NB4 (cell line): ENCODE data around the gene HDHD2.

Source experiments
- DNase-seq: peaks from one replicate; pipeline ENCODE4 v3.0.0; 2010; ENCODE audit warnings: low read depth
- H3K4me3 ChIP-seq: one replicate; pipeline ENCODE4 v1.5.1; 2011; ENCODE audit warnings: mild to moderate bottlenecking, low read depth, low read length, moderate library complexity
- MYC ChIP-seq: IDR thresholded peaks from 2 replicates; pipeline ENCODE4 v1.6.1; 2011; ENCODE audit warnings: low read depth, low read length
- POLR2A ChIP-seq: IDR thresholded peaks from 2 replicates; pipeline ENCODE4 v1.6.1; 2011; ENCODE audit warnings: mild to moderate bottlenecking; ENCODE audit not compliant: insufficient read length; ENCODE audit errors: extremely low read depth
- TF ChIP-seq, protein P1 (sequence below): IDR thresholded peaks from one replicate; pipeline ENCODE4 v1.5.1; 2012; ENCODE audit warnings: low read depth, low read length
- TF ChIP-seq, protein P2 (sequence below): IDR thresholded peaks from 2 replicates; pipeline ENCODE4 v1.6.1; 2011; ENCODE audit warnings: low read depth, low read length

Gene HDHD2

DNA sequence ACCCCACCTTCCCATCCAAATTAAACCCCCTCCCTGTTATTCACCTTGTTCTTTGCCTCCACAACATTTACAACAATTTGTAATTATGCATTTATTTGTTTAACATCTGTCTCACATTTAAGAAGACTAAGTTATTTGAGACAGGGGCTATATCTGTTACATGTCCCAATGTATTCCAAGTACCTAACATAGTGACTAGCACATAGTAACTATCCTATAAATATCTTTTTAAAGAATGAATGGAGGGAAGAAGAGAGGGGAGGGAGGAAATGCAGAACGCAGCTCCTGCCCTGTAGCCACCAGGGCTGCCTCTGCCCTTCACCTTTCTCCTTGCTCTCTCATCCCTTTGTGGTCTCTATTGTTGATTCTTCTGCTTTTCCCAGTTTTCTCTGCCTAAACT is 40.6 kb downstream of the HDHD2 start:
- DNase-seq, result no peak
- TF ChIP-seq POLR2A, result no peak
- no peak for TF ChIP-seq MYC
- TF ChIP-seq, protein P1, sequence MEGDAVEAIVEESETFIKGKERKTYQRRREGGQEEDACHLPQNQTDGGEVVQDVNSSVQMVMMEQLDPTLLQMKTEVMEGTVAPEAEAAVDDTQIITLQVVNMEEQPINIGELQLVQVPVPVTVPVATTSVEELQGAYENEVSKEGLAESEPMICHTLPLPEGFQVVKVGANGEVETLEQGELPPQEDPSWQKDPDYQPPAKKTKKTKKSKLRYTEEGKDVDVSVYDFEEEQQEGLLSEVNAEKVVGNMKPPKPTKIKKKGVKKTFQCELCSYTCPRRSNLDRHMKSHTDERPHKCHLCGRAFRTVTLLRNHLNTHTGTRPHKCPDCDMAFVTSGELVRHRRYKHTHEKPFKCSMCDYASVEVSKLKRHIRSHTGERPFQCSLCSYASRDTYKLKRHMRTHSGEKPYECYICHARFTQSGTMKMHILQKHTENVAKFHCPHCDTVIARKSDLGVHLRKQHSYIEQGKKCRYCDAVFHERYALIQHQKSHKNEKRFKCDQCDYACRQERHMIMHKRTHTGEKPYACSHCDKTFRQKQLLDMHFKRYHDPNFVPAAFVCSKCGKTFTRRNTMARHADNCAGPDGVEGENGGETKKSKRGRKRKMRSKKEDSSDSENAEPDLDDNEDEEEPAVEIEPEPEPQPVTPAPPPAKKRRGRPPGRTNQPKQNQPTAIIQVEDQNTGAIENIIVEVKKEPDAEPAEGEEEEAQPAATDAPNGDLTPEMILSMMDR, result no peak
- TF ChIP-seq, protein P2, sequence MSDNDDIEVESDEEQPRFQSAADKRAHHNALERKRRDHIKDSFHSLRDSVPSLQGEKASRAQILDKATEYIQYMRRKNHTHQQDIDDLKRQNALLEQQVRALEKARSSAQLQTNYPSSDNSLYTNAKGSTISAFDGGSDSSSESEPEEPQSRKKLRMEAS, result no peak
- H3K4me3 ChIP-seq, result no peak overlapping the region

DNA sequence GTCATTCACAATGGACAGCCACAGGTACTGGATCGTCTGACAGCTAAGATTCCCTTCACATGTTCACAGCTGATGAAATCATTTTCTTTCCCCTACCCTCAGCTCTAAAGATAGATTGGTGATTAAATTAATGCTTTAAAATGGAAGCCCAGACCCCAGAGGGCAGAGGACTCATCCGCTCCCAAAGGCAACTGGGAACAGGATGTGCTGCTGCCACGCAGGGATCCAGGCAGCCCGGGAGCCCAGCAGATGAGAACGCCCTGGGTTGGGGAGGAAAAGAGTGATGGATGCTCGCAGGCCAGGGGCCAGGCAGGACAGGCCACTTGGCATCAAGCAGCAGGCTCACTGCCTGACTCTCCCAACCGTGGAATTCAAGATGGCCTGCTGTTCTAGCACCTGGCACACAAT is 41.3 kb downstream of the HDHD2 start:
- no peak overlapping the region for H3K4me3 ChIP-seq
- TF ChIP-seq POLR2A, result no peak
- TF ChIP-seq, protein P1, result no peak
- TF ChIP-seq, protein P2, result no peak
- no peak for TF ChIP-seq MYC
- no peak for DNase-seq

DNA sequence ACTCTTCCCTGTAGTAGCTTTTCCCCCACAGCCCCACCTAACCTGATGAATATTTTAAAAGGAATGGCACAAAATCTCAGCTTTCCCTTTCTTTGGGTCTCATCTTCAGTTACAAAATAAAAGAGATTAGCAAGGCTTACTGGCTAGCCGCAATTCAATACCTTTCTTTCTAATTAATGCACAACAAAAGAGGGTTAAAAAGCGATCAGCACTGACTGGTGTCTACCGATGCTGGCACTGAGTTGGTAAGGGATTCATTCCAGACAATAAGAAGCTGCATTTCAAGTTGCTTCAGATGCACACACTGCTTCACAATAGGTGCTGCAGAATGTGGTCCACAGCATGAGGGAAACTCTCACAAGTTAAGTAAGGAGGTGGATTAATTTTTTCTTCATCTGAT is 41.9 kb downstream of the HDHD2 start:
- no peak overlapping the region for H3K4me3 ChIP-seq
- TF ChIP-seq POLR2A (no peak), MYC (no peak)
- TF ChIP-seq, protein P2, result no peak
- TF ChIP-seq, protein P1, result no peak
- no peak for DNase-seq

DNA sequence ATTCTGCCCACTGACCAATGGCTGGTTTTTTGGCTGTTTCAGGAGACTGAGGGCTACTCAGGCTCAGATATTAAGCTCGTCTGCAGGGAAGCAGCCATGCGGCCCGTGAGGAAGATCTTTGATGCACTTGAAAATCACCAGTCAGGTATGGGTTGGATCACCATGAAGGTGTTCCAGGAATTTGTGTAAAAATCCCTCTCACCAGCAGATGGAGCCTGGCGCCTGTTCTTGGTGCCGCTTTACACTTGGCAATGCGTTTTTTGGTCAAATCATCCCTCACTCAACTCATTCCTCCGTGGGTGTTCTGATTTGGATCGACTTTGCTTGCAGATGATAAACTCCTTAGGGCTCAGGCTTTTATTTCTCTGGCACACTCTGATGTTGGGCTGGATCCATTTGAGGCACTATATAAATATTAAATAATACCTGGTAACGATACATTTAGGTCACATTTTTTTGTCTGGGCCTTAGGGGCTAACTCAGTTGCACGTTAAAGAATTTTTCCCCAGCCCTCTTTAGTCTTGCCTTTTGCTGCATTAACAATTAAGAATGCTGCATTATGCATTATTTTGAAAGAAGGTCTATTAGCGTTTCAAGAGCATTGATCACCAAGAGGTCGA is 50.0 kb downstream of the HDHD2 start:
- DNase-seq, result peak; percentile 41
- TF ChIP-seq, protein P1, result peak; percentile 52
- no peak for TF ChIP-seq MYC
- no peak overlapping the region for H3K4me3 ChIP-seq

DNA sequence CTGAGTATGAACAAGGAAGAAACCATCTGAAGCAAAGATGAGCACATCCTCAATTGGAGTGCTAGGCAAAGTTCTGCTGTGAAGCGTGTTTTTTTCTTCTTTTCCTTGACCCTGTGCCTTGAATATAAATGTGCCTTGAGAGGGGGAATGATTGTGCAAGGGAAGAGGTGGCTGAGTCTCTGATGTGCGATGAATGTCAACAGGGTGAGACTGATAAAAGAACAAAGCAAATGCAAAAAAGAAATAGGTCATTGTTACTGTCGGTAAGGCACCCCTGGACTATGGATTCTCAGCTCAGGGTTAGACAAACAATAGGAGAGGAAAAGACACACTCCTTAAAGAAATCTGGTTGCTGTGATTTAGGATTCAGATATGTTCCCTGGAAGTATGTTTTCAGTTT is 54.5 kb downstream of the HDHD2 start:
- DNase-seq, result no peak
- TF ChIP-seq MYC (no peak), POLR2A (no peak)
- TF ChIP-seq, protein P2, result no peak
- TF ChIP-seq, protein P1, result no peak
- no peak overlapping the region for H3K4me3 ChIP-seq

DNA sequence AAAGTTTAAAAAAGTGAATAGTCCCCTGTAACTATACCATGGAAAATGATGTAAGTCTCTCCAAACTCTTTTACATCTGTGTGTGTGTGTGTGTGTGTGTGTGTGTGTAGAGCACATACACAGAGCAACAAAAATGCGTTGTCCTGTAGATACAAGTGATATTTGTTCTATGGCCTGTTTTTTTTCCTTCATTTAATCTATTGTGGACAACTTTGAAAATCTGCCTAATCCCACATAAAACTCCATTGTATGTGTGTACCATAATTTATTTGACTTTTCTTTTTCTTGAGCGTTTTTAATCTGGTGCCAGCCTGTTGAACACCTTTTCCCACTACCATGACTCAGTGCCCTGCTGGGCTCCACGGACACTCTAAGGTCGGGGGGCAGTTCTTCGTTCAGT is 62.6 kb downstream of the HDHD2 start:
- H3K4me3 ChIP-seq, result no peak overlapping the region
- TF ChIP-seq, protein P2, result no peak
- TF ChIP-seq, protein P1, result no peak
- no peak for TF ChIP-seq MYC
- TF ChIP-seq POLR2A, result no peak
- DNase-seq, result no peak
